Measurements from ENCODE around the gene SIMC1. TPM values are rescaled to one million over a fixed set of nuclear protein-coding genes. Genes with fewer than 3 reads are reported as not detected.

The SIMC1 gene
- polyA plus RNA-seq, 1 of the 3 experiments (the other 2 are of a cell fraction): 12.4 TPM

- H4K20me1 ChIP-seq (ENCODE audit: insufficient read depth): no peaks in the 10 kb centered on the region
- no peak overlapping the region for H3K4me2 ChIP-seq
- H2AFZ ChIP-seq (ENCODE audit: low read depth): no peak overlapping the region
- H3K27me3 ChIP-seq (ENCODE audit: insufficient read depth): no peaks in the 10 kb centered on the region
- no peak overlapping the region for H3K4me3 ChIP-seq (ENCODE audit: low read depth in 2 of 2, low read length in 1 of 2)
- TF ChIP-seq REST (IDR thresholded peaks at IDR 0.05; ENCODE audit: low read depth, low read length) (no peak), CHD2 (IDR thresholded peaks at IDR 0.05; ENCODE audit: low read length, partially characterized antibody) (no peak), GABPA (IDR thresholded peaks at IDR 0.05; ENCODE audit: low read depth) (no peak), SIN3A (IDR thresholded peaks at IDR 0.05; ENCODE audit: borderline replicate concordance, low read depth, low read length) (no peak), EZH2phosphoT487 (IDR thresholded peaks at IDR 0.05; ENCODE audit: borderline replicate concordance, low read depth) (no peak), USF1 (IDR thresholded peaks at IDR 0.05; ENCODE audit: borderline replicate concordance, low read depth) (no peak), GATA2 (CRISPR knock-in tag; IDR thresholded peaks at IDR 0.05) (no peak), YY1 (IDR thresholded peaks at IDR 0.05; ENCODE audit: low read depth) (no peak), CTCF (IDR thresholded peaks at IDR 0.05) (no peak), IRF3 (IDR thresholded peaks at IDR 0.05; ENCODE audit: low read depth, low read length) (no peak), ZBTB33 (IDR thresholded peaks at IDR 0.05; ENCODE audit: borderline replicate concordance, low read depth) (no peak), MXI1 (IDR thresholded peaks at IDR 0.05; ENCODE audit: low read depth, low read length) (no peak), FOSL2 (IDR thresholded peaks at IDR 0.05; ENCODE audit: borderline replicate concordance, low read depth) (no peak), POLR2AphosphoS5 (IDR thresholded peaks at IDR 0.05; ENCODE audit: low read depth, low read length) (no peak), USF2 (IDR thresholded peaks at IDR 0.05; ENCODE audit: borderline replicate concordance, low read depth, low read length) (no peak), MAX (IDR thresholded peaks at IDR 0.05; ENCODE audit: low read depth) (no peak)
- no peaks in the 10 kb centered on the region for H3K9me2 ChIP-seq
- no peak for DNase-seq
- H3K9me3 ChIP-seq: no peaks in the 10 kb centered on the region
- peaks cover 0 to 11% of the 10 kb centered on the region in 2 experiments; a peak in 1 of 4 replicates for H3K4me1 ChIP-seq (ENCODE audit: control insufficient read depth in 1 of 2, insufficient read depth in 2 of 2, low read depth in 1 of 2, low read length in 1 of 2)
- POLR2A ChIA-PET: no interaction called here
- 90% methylated on average over 11 of the region's 13 CpGs for WGBS (ENCODE audit: low lambda C conversion rate)
- H3K9ac ChIP-seq: no peak overlapping the region
- no peak overlapping the region for H3K27ac ChIP-seq (ENCODE audit: low read depth in 2 of 2, low read length in 1 of 2)
- H3K79me2 ChIP-seq (ENCODE audit: insufficient read depth): no peaks in the 10 kb centered on the region
- peaks cover 1% of the 10 kb centered on the region for H3F3A ChIP-seq (replicated peaks; ENCODE audit: insufficient read depth)
- H3K36me3 ChIP-seq (replicated peaks in 1 of 2; ENCODE audit: control insufficient read depth in 1 of 2, insufficient read depth in 2 of 2, low read length in 1 of 2): peaks cover 4 to 25% of the 10 kb centered on the region in 2 experiments
- CTCF ChIA-PET: interaction anchor here (0.9 kb wide), 1 partner anchor 639 kb away, joined by 3 read pairs; no protein-coding TSS in a partner anchor
Measured at GRCh38 chr5:176368726-176369125, 130.5 kb downstream of the SIMC1 start.

All from SK-N-SH (cell line).